GM12874 (cell line): ENCODE results near the gene NUDT8.

Source experiments
- TF ChIP-seq, protein P1 (sequence below): IDR thresholded peaks from 2 replicates; pipeline ENCODE4 v1.5.1; 2011; ENCODE audit warnings: low read depth, mild to moderate bottlenecking, control low read depth, low read length, moderate library complexity; ENCODE audit not compliant: insufficient read depth

Gene NUDT8

DNA sequence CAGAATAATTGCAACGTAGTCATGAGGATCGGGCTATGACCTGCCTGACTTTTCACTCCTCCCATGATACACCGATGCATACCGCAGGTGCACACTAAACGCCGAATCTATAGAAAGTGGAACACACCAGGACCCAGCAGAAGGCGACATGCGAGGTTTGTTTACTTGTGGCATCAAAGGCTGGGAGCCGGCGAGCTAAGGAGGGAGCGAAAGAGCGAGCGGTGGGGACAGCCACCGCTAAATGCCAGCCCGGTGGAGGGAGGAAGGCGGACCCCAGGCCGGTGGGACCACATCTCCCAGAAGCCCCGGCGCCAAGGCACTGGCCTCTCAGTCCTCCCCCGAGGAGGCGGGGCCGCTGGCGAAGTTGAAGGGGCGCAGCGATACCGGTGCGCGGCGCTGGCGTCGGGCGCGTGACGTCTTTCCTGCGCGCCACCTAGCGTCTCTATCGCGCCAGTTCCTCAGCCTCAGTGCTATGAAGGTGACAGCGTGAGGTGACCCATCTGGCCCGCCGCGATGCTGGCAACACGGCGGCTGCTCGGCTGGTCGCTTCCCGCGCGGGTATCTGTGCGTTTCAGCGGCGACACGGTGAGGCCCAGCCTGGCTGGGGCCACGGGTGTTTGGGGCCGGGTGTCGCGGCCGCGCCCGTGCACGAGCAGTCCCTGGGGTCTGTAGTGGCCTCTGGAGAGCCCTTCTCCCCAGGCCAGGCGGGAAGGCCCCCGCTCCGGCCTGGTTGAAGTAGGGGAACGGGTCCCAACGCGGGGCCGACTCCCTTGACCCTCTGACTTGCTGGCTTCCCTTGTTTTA lies 23.0 kb downstream of the NUDT8 start, which contains the start of gene NDUFV1:
TSS of gene NDUFV1 (plus strand) at position 445 of the 804 bp plus-strand sequence. CDS start at position 514, 69 bp downstream.
- TF ChIP-seq, protein P1, sequence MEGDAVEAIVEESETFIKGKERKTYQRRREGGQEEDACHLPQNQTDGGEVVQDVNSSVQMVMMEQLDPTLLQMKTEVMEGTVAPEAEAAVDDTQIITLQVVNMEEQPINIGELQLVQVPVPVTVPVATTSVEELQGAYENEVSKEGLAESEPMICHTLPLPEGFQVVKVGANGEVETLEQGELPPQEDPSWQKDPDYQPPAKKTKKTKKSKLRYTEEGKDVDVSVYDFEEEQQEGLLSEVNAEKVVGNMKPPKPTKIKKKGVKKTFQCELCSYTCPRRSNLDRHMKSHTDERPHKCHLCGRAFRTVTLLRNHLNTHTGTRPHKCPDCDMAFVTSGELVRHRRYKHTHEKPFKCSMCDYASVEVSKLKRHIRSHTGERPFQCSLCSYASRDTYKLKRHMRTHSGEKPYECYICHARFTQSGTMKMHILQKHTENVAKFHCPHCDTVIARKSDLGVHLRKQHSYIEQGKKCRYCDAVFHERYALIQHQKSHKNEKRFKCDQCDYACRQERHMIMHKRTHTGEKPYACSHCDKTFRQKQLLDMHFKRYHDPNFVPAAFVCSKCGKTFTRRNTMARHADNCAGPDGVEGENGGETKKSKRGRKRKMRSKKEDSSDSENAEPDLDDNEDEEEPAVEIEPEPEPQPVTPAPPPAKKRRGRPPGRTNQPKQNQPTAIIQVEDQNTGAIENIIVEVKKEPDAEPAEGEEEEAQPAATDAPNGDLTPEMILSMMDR: peak; percentile 83

DNA sequence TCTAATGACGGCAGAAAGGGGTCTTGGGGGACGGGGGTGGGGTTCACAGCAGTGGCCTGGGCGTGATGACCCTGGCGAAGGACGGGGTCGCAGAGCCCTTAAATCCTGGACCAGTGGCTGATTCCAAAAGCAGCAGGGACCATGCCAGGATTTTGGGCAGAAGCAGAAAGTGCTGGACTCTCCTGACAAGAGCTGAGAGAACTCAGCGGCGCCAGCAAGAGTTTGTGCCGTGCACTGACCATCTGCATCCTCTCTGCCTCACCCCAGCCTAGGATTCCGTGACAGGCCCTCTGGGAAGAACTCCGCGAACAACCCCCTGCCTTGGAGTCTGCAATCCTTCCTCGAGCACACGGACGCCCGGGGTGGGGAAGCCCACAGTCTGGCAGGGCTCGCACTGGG lies 23.6 kb downstream of the NUDT8 start:
- TF ChIP-seq, protein P1: no peak

DNA sequence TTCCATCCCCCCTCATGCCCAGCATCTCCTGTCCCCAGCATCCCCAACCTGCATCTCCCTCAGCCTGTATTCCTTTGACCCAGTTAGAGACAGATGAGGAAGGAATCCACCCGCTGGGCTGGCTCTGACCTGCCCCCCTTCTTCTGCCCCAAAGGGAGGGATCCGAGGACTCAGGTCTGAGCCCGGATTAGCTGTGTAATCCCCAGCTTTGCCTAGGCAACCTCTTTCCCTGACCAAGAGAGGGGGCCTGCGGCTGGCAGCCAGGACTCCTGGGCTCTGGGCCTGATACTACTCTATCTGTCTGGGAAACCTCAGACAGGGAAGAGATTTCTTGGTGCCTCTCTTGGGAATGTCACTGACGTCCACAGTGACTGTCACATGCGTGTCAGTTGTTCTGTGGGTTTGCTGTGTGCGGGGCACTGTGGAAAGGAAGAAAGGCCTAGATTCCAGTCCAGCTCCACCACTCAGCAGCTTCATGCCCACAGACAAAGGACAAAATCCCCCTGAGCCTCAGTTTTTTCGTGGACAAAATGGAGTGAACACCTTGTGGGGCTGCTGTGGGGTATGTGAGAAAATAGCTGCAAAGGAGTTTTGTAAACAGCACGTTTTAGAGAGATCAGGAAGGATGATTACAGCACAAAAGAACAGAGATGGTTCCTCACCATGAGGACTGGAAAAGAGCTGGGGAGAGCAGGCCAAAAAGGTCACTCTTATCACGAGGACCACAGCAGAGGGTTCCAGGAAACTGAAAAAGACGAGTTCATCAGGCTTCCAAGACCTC lies 24.3 kb downstream of the NUDT8 start:
- TF ChIP-seq, protein P1: no peak

DNA sequence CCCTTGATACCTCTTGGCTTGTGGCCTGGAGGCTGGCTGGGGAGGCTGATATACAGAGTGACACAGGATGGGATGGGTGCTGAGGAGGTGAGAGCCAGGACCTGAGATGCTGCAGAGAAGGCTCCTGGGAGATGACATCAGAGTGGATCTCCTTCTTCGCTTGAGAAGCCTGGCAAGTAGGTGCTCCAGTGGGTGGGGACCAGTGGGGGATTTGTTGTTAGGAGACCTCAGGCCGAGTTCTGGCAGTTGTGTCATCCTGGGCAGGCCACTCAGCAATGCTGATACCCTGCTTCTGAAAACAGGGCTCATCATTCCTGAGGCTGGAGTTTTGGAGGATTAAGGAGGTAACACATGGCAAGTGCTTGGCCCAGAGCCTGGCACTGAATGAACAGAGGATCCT lies 24.9 kb downstream of the NUDT8 start:
- TF ChIP-seq, protein P1: no peak

DNA sequence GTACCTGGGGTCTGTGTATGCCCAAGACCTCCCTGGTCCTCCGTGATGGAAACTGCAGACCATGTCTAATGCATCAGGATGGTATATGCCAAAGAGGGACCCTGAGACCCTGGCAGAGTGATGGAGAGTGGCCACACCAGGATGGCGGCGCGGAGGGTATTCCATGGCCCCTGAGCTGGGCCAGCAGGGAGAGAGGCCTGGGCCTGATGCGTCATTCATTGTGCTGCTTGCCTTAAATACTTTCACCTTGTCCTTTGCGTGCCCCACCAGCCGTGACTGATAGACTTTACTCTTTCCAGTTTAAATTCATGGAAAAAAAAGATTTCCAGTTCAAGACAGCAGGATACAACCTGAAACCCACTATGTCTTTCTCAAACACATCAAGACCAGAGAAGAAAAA lies 28.6 kb downstream of the NUDT8 start:
- TF ChIP-seq, protein P1: no peak

DNA sequence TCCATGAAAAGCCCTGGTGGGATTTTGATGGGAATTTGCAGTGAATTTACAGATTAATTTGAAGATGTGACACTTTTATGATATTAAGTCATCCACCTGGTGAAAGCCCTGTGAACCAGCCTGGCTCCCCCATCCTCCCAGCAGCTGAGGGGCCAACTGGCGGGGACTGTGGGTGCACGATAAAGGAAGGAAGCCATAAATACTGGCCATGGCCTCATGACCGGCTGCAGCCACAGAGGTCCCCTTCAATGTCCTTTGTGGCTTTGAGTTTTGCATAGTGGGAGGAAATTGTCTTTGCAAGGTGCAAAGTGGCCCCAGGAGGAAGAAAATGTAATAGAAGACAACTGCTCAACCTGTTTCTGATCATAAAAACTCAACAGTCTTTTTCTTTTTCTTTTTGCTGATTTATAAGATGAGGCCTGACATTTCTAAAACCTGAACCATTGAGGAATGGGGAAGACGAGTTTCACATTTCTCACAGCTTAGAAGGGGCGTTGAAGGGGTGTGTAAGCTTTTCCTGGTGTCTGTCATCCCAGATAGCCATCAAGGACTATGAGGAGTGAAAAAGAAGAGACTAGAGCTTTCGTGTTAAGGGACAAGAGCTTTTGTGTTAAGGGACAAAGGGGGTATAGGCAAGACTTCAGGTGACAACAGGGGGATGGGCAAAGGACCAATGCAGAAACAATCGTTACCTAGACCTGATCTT lies 29.3 kb downstream of the NUDT8 start:
- TF ChIP-seq, protein P1: no peak

DNA sequence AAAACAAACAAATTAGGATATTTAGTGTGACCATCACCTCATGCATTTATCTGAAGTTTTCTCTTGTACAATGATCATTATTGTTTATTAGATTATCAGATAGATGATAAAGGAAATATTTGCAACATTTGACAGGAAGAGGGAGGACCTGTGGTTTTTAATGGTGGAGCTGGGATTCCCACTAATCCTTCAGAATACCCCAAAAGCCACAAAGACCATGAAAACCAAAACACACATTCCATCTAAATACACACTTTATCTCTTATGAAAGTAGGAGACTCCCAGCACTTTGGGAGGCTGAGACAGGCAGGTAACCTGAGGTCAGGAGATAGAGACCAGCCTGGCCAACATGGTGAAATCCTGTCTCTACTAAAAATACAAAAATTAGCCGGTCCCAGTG lies 30.6 kb downstream of the NUDT8 start:
- TF ChIP-seq, protein P1: no peak
